ENCODE measurements around the gene PDE4D.

- no peak for TF ChIP-seq CTCF (conservative IDR thresholded peaks at IDR 0.05 in 1 of 2, IDR thresholded peaks at IDR 0.05 in 1 of 2; ENCODE audit: extremely low read depth in 1 of 2, insufficient read depth in 1 of 2, low read depth in 1 of 2, low read length in 2 of 2)
- no peak for TF ChIP-seq EZH2 (IDR thresholded peaks at IDR 0.05; ENCODE audit: borderline replicate concordance, low read length)
Observed at GRCh38 chr5:59066367-59067163, 827.0 kb downstream of the PDE4D start.
